ENCODE measurements around the gene SYNE1. TPM values are rescaled to one million over a fixed set of nuclear protein-coding genes. Genes with fewer than 3 reads are reported as not detected.

SYNE1 gene
- polyA plus RNA-seq, 1 donor from 2014 or later = 38.5 TPM

- no peak for TF ChIP-seq RAD21 (conservative IDR thresholded peaks at IDR 0.05)
- no peak for TF ChIP-seq POLR2AphosphoS5 (IDR thresholded peaks at IDR 0.05)
- no peak for TF ChIP-seq EP300 (conservative IDR thresholded peaks at IDR 0.05; ENCODE audit: poor library complexity, severe bottlenecking)
- no peak for TF ChIP-seq MXI1 (conservative IDR thresholded peaks at IDR 0.05; ENCODE audit: poor library complexity, severe bottlenecking)
- no peak for TF ChIP-seq TAF1 (IDR thresholded peaks at IDR 0.05; ENCODE audit: low read depth)
- TF ChIP-seq EZH2 (IDR thresholded peaks at IDR 0.05; ENCODE audit: borderline replicate concordance, insufficient read depth, low read length, poor library complexity, severe bottlenecking) = no peak
- TF ChIP-seq, protein P1, sequence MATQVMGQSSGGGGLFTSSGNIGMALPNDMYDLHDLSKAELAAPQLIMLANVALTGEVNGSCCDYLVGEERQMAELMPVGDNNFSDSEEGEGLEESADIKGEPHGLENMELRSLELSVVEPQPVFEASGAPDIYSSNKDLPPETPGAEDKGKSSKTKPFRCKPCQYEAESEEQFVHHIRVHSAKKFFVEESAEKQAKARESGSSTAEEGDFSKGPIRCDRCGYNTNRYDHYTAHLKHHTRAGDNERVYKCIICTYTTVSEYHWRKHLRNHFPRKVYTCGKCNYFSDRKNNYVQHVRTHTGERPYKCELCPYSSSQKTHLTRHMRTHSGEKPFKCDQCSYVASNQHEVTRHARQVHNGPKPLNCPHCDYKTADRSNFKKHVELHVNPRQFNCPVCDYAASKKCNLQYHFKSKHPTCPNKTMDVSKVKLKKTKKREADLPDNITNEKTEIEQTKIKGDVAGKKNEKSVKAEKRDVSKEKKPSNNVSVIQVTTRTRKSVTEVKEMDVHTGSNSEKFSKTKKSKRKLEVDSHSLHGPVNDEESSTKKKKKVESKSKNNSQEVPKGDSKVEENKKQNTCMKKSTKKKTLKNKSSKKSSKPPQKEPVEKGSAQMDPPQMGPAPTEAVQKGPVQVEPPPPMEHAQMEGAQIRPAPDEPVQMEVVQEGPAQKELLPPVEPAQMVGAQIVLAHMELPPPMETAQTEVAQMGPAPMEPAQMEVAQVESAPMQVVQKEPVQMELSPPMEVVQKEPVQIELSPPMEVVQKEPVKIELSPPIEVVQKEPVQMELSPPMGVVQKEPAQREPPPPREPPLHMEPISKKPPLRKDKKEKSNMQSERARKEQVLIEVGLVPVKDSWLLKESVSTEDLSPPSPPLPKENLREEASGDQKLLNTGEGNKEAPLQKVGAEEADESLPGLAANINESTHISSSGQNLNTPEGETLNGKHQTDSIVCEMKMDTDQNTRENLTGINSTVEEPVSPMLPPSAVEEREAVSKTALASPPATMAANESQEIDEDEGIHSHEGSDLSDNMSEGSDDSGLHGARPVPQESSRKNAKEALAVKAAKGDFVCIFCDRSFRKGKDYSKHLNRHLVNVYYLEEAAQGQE (IDR thresholded peaks at IDR 0.05; ENCODE audit: borderline replicate concordance) = no peak
- no peak for TF ChIP-seq SMC3 (conservative IDR thresholded peaks at IDR 0.05; ENCODE audit: poor library complexity)
- TF ChIP-seq, protein P2, sequence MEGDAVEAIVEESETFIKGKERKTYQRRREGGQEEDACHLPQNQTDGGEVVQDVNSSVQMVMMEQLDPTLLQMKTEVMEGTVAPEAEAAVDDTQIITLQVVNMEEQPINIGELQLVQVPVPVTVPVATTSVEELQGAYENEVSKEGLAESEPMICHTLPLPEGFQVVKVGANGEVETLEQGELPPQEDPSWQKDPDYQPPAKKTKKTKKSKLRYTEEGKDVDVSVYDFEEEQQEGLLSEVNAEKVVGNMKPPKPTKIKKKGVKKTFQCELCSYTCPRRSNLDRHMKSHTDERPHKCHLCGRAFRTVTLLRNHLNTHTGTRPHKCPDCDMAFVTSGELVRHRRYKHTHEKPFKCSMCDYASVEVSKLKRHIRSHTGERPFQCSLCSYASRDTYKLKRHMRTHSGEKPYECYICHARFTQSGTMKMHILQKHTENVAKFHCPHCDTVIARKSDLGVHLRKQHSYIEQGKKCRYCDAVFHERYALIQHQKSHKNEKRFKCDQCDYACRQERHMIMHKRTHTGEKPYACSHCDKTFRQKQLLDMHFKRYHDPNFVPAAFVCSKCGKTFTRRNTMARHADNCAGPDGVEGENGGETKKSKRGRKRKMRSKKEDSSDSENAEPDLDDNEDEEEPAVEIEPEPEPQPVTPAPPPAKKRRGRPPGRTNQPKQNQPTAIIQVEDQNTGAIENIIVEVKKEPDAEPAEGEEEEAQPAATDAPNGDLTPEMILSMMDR (IDR thresholded peaks at IDR 0.05; ENCODE audit: poor library complexity, severe bottlenecking) = no peak
- Histone ChIP-seq H3K9ac (ENCODE audit: low read length) (no peak overlapping the region), H3F3A (ENCODE audit: insufficient read depth, low read length, poor library complexity, severe bottlenecking) (no peaks in the 10 kb centered on the region), H3K27ac (ENCODE audit: low read length) (no peak overlapping the region), H3K36me3 (ENCODE audit: insufficient read depth, low read length) (no peaks in the 10 kb centered on the region), H3K4me2 (ENCODE audit: low read length) (no peak overlapping the region), H4K20me1 (ENCODE audit: insufficient read depth) (no peaks in the 10 kb centered on the region), H3K4me3 (ENCODE audit: low read length) (no peak overlapping the region), H2AFZ (ENCODE audit: low read depth, low read length) (no peak overlapping the region), H3K9me3 (ENCODE audit: low read length) (no peaks in the 10 kb centered on the region), H3K27me3 (ENCODE audit: insufficient read depth, low read depth, low read length) (no peaks in the 10 kb centered on the region), H3K79me2 (replicated peaks; ENCODE audit: insufficient read depth, low read length) (no peaks in the 10 kb centered on the region), H3K9me2 (ENCODE audit: insufficient read depth, low read length) (no peaks in the 10 kb centered on the region)
Observed at GRCh38 chr6:152680151-152680550, 43.0 kb upstream of the SYNE1 start.

GRCh38 chr6:152673236-152673635 is 36.1 kb upstream of the SYNE1 start:
- H4K20me1 ChIP-seq (ENCODE audit: insufficient read depth) = no peaks in the 10 kb centered on the region
- H3K4me3 ChIP-seq (ENCODE audit: low read length) = no peak overlapping the region
- H2AFZ ChIP-seq (ENCODE audit: low read depth, low read length) = no peak overlapping the region
- no peak for TF ChIP-seq SMC3 (conservative IDR thresholded peaks at IDR 0.05; ENCODE audit: poor library complexity)
- TF ChIP-seq MXI1 (conservative IDR thresholded peaks at IDR 0.05; ENCODE audit: poor library complexity, severe bottlenecking) = no peak
- TF ChIP-seq, protein P1 (IDR thresholded peaks at IDR 0.05; ENCODE audit: borderline replicate concordance) = no peak
- no peak for TF ChIP-seq EP300 (conservative IDR thresholded peaks at IDR 0.05; ENCODE audit: poor library complexity, severe bottlenecking)
- TF ChIP-seq POLR2AphosphoS5 (IDR thresholded peaks at IDR 0.05) = no peak
- TF ChIP-seq TAF1 (IDR thresholded peaks at IDR 0.05; ENCODE audit: low read depth) = no peak
- no peak for TF ChIP-seq EZH2 (IDR thresholded peaks at IDR 0.05; ENCODE audit: borderline replicate concordance, insufficient read depth, low read length, poor library complexity, severe bottlenecking)
- TF ChIP-seq RAD21 (conservative IDR thresholded peaks at IDR 0.05) = no peak
- TF ChIP-seq, protein P2 (IDR thresholded peaks at IDR 0.05; ENCODE audit: poor library complexity, severe bottlenecking) = no peak
- no peaks in the 10 kb centered on the region for H3K9me2 ChIP-seq (ENCODE audit: insufficient read depth, low read length)
- H3K9ac ChIP-seq (ENCODE audit: low read length) = no peak overlapping the region
- H3F3A ChIP-seq (ENCODE audit: insufficient read depth, low read length, poor library complexity, severe bottlenecking) = no peaks in the 10 kb centered on the region
- no peaks in the 10 kb centered on the region for H3K9me3 ChIP-seq (ENCODE audit: low read length)
- no peaks in the 10 kb centered on the region for H3K36me3 ChIP-seq (ENCODE audit: insufficient read depth, low read length)
- no peak overlapping the region for H3K27ac ChIP-seq (ENCODE audit: low read length)
- H3K27me3 ChIP-seq (ENCODE audit: insufficient read depth, low read depth, low read length) = no peaks in the 10 kb centered on the region
- no peaks in the 10 kb centered on the region for H3K79me2 ChIP-seq (replicated peaks; ENCODE audit: insufficient read depth, low read length)
- no peak overlapping the region for H3K4me2 ChIP-seq (ENCODE audit: low read length)
